GM19372 (cell line): ENCODE data around the gene NOSIP.
A peak's percentile ranks its signal among the peaks of the same experiment; 100 is the strongest.

ENCODE experiments used
- ATAC-seq: cut with Tn5 transposase; IDR thresholded peaks from one replicate; pipeline ENCODE4 v1.9.1; 2021; ENCODE audit warnings: mild to moderate bottlenecking, low read depth, moderate library complexity; ENCODE audit not compliant: unreplicated experiment

The NOSIP gene

GRCh38 chr19:49595819-49596404 is 15.6 kb upstream of the NOSIP start:
- ATAC-seq = no peak

DNA sequence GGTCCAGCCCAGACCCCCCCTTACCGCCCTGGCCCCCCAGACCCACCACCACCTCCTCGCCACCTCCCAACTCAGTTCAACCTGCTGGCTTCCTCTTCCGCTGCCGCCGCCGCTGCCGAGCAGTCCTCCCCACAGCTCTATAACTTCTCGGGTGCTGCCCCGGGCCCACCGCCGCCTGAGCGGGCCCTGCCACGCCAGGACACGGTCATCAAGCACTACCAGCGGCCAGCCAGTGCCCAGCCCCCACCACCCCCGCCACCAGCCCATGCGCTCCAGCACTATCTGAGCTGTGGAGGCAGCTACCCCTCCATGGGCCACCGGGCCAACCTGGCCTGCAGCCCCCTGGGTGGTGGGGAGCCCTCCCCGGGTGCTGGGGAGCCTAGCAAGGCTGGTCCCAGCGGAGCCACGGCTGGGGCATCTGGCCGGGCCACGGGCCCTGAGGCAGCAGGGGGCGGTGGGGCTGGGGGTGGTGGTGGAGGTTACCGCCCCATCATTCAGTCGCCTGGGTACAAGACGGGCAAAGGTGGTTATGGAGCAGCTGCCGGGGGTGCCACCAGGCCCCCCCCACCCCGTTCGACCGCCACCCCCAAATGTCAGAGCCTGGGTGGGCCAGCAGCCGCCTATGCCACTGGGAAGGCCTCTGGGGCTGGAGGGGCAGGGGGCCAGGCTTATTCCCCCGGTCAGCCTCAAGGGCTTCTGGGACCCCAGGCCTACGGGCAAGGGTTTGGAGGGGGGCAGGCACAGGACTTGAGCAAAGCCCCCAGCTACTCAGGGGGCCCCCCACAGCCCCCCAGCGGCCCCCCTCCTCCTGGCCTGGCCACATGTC is 14.8 kb upstream of the NOSIP start:
- ATAC-seq = no peak

- ATAC-seq = no peak
These were observed 14.0 kb upstream of the NOSIP start for GRCh38 chr19:49594157-49594992.

GRCh38 chr19:49593233-49594113 is 13.1 kb upstream of the NOSIP start:
- peak; percentile 36 for ATAC-seq

DNA sequence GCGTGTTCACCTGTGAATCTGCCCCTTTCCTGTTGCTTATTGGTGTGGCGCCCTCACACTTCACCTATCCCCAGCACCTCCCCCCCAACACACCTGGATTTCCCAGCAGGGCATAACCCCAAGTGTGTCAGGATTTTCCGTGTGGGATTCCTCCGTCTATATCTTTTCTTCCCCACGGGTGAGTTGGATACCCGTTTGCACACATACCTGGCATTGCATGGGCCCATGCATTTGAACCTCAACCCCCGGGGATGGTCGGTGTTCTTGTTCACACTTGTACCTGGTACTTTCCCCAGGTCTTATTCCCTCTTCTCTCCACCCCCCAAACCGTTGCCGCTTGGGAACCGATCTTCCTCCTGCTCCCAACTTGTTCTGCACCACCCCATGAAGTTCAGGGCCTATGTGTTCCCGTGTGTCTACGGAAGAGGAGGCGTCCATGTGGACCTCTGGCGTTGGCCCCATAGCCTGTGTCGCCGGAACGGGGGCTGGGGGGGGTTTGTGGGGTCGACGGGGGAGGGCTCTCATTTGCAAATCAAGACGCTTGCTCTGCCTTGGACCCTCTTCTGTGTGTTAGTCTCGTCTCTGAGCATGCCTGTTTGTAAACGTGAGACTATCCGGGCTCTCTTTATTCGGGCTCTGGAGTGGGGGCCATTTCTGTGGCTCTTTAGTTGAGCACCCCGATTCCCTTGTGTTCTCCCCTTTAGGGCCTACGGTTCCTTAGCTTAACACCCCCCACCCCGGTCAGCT is 12.3 kb upstream of the NOSIP start:
- no peak for ATAC-seq

GRCh38 chr19:49591731-49592485 is 11.6 kb upstream of the NOSIP start:
- ATAC-seq = no peak

GRCh38 chr19:49590971-49591730 is 10.8 kb upstream of the NOSIP start, which contains the start of gene PRR12:
PRR12 (plus strand) TSS chr19:49591182; CDS start chr19:49591655, 473 bp downstream.
- no peak for ATAC-seq

- peak; percentile 57 for ATAC-seq
These were observed 10.0 kb upstream of the NOSIP start for GRCh38 chr19:49590071-49590970.

DNA sequence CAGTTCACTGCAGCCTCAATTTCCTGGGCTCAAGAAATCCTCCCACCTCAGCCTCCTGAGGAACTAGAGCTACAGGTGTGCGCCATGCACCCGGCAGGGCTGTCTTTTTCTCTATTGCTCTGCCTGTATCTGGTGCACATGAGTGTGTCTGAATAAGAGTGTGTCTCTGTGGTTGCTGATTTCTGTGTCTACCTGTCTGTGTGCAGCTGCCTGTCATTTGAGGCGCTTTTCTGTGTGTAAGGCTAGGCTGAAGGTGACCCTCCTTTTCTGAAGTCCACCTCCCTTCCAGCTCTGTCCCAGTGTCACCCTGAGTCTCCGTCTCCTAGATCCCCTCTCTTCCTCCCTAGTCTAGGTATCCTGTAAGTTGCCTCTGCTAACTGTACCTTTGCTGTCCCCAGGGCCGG is 9.1 kb upstream of the NOSIP start:
- ATAC-seq = no peak

- ATAC-seq = no peak
These were observed 8.2 kb upstream of the NOSIP start for GRCh38 chr19:49588365-49589122.

DNA sequence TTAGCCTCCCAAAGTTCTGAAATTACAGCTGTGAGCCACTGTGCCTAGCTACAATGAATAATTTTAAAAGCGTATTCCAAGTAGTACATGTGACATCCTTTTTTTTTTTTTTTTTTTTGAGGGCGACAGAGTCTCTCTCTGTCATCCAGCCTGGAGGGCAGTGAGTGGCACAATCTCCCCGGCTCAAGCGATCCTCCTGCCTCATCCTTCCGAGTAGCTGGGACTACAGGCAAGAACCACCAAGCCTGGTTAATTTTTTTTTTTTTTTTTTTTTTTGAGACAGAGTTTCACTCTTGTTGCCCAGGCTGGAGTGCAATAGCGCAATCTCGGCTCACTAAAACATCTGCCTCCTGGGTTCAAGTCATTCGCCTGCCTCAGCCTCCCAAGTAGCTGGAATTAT is 6.9 kb upstream of the NOSIP start:
- ATAC-seq = no peak

DNA sequence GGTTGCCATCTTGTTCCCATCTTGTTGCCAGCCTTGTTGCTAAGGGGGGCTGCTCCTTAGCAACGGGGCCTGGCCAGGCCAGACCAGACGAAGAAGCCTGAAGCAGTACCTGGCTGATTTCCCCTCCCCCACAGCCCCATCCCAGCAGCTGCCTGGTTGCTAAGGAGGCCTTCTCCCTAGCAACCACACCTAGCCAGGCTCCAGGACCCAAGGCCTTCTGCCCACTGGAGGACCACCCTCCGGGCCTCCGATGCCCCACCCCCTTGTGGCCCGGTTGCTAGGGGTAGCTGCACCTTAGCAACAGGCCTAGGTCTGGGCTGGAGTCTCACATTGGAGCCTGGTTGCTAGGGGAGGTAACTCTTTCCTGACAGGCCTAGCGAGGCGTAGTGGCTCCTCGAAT is 4.7 kb upstream of the NOSIP start:
- no peak for ATAC-seq

DNA sequence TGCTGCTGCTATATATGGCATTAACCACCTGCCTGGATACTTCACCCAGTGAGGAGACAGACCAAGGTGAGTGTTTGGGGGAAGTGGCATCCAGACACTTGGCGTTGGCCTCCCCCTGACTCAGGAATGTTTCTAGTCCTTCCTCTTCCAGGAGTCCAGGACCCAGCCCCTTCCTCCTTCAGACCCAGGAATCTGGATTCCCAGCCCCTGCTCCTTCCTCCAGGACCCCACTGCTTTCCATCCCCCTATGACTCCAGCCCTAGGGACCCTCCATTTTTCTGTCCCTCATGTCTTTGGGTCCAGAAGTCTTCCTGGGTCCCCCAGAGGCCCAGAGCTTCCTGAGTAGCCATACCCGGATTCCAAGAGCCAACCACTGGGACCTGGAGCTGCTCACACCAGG is 2.9 kb upstream of the NOSIP start:
- ATAC-seq = no peak

- ATAC-seq = no peak
These were observed 702 bp upstream of the NOSIP start, which contains the start of gene PRRG2 for GRCh38 chr19:49581007-49581508. PRRG2 (plus strand) TSS chr19:49581316; CDS start chr19:49583220, 1,904 bp downstream.

DNA sequence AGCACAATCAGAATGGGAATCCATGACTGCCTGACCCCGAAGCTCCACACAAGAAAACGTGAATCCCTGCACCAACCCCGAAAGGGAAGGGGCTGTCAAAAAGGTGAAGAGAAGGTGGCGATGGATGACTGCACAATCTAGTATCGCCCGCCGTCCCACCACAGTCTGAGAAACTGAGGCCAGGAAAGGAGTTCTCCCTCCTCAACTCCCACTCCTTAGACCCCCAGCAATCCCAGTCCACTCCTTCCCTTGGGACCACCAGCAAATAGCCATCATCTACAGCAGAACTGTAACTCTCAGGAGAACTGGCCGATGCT is 451 bp downstream of the NOSIP start:
- no peak for ATAC-seq

- no peak for ATAC-seq
These were observed 1.2 kb downstream of the NOSIP start for GRCh38 chr19:49579193-49579592.
